Measurements from ENCODE around the gene BPGM. TPM values are rescaled to one million over a fixed set of nuclear protein-coding genes. Genes with fewer than 3 reads are reported as not detected.
"Not testable (repeated sequence)": the region's sequence is repeated elsewhere in the genome, so short reads cannot be mapped to it uniquely, and the experiment has no call there.

The BPGM gene
- total RNA-seq, 1 donor from 2014 or later = 9.1 TPM

DNA sequence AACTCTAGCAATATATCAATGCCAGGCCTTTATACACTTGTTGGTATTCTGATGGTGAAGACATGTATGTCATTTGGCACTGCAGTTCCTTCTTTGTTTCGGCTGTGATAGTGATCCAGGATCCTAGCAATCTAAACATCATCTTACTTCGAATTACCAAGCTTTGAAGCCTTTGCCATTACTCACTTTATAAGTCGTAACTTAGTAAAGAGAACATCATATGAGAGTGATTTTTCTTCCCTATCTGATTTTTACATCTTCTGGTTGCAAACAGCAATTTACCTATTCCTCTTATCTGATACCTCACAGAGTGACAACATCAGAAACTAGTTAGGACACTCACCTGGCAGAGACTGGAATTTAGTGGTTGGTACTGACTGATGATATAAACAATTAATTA, 7.6 kb upstream of the BPGM start:
- intact Hi-C loops (cut with DNase I) = no loop called here
- H3K4me1 ChIP-seq = no peaks in the 10 kb centered on the region
- TF ChIP-seq POLR2A (IDR thresholded peaks at IDR 0.05) = no peak
- TF ChIP-seq, protein P1, sequence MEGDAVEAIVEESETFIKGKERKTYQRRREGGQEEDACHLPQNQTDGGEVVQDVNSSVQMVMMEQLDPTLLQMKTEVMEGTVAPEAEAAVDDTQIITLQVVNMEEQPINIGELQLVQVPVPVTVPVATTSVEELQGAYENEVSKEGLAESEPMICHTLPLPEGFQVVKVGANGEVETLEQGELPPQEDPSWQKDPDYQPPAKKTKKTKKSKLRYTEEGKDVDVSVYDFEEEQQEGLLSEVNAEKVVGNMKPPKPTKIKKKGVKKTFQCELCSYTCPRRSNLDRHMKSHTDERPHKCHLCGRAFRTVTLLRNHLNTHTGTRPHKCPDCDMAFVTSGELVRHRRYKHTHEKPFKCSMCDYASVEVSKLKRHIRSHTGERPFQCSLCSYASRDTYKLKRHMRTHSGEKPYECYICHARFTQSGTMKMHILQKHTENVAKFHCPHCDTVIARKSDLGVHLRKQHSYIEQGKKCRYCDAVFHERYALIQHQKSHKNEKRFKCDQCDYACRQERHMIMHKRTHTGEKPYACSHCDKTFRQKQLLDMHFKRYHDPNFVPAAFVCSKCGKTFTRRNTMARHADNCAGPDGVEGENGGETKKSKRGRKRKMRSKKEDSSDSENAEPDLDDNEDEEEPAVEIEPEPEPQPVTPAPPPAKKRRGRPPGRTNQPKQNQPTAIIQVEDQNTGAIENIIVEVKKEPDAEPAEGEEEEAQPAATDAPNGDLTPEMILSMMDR (IDR thresholded peaks at IDR 0.05) = no peak
- no peak for TF ChIP-seq POLR2AphosphoS5 (IDR thresholded peaks at IDR 0.05; ENCODE audit: insufficient read depth in 1 of 2, low read depth in 1 of 2)

DNA sequence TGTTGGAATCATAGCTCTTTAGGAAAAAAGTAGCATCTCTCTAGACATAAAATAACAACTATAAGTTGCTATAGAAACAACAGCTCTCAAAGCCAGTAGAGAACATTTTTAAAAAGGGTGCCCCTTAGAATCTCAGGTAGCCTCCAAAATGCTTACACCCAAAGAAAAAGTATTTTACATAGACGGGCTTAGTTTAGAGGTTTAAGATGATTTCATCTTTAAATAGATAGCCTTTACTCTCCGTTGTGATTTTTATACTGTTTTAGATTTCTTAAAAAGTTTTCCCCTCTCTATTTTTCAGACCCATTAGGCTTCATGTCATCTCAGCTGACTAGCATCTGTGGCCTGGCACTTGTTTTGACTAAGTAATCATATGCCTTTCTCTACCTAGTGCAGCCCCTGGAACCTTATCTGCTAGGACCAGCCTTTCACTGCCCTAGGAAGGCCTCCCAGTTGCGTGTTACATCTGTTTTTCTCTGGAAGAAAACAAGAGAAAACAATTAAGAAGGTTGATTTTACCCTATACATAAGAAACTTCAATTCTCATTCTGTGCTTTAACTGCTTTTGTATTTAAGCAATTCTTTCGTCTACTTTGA, 6.9 kb upstream of the BPGM start:
- Histone ChIP-seq H3K4me3 (no peak overlapping the region), H3K27ac (no peak overlapping the region), H3K36me3 (no peaks in the 10 kb centered on the region), H3K9me3 (no peaks in the 10 kb centered on the region), H3K27me3 (no peaks in the 10 kb centered on the region), H3K4me1 (peaks cover under 1% of the 10 kb centered on the region)
- intact Hi-C loops (cut with DNase I) = no loop called here
- TF ChIP-seq POLR2AphosphoS5 (IDR thresholded peaks at IDR 0.05; ENCODE audit: insufficient read depth in 1 of 2, low read depth in 1 of 2) = no peak
- no peak for TF ChIP-seq POLR2A (IDR thresholded peaks at IDR 0.05)
- TF ChIP-seq, protein P1 (IDR thresholded peaks at IDR 0.05) = no peak
- no peak for DNase-seq (ENCODE audit: extremely low spot score in 2 of 2)

More for the DNA sequence above, 7.6 kb upstream of the BPGM start:
- no peak overlapping the region for H3K27ac ChIP-seq
- no peak for DNase-seq (ENCODE audit: extremely low spot score in 2 of 2)
- H3K27me3 ChIP-seq = no peaks in the 10 kb centered on the region
- no peaks in the 10 kb centered on the region for H3K36me3 ChIP-seq
- no peaks in the 10 kb centered on the region for H3K9me3 ChIP-seq
- no peak overlapping the region for H3K4me3 ChIP-seq

DNA sequence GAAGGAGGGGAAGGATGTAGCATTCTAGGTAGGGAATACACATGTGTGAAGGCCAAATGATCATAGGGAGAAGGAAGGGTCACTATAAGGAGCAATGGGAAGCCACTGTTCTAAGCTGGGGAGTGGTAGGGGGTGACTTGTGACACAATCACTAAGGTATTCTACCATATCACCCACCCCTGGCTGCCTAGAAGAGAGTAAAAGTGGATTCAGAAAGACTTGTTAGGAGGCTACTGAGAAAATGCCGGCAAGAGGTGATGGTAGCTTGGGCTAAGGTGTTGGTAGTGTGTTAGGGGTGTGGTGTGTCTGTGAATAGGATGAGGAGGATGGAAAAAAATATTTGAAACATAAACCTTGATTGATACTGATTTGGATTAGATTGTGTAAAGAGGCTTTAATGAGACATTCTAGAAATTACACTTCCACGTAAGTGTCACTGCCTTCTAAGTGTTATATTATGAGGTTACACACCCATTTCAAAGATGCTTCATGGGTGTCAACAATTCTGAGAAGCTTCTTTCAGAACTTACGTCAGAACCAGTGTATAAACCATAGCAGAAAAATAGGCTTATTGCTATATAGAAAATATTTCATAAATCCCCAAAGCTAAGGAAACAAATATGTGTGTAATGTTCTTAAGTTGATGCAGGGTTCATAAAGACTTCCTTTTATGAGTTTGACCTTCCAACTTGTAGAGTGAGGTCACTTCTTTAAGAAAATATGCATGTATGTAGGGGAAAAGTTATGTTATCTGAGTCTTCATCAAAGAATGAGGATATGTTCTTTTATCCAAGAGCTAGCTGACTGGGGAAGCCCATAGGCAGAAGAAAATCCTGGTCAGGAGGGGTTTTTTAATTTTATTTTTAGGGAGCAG, 5.6 kb upstream of the BPGM start:
- H3K4me3 ChIP-seq = no peak overlapping the region
- no peaks in the 10 kb centered on the region for H3K9me3 ChIP-seq
- no peaks in the 10 kb centered on the region for H3K27me3 ChIP-seq
- TF ChIP-seq, protein P1 (IDR thresholded peaks at IDR 0.05) = no peak
- no peak for TF ChIP-seq POLR2A (IDR thresholded peaks at IDR 0.05)
- TF ChIP-seq POLR2AphosphoS5 (IDR thresholded peaks at IDR 0.05; ENCODE audit: insufficient read depth in 1 of 2, low read depth in 1 of 2) = no peak
- H3K4me1 ChIP-seq = peaks cover 11% of the 10 kb centered on the region
- H3K27ac ChIP-seq = no peak overlapping the region
- no peaks in the 10 kb centered on the region for H3K36me3 ChIP-seq
- intact Hi-C loops (cut with DNase I) = no loop called here
- no peak for DNase-seq (ENCODE audit: extremely low spot score in 2 of 2)

- H3K4me3 ChIP-seq; DNase-seq (ENCODE audit: extremely low spot score in 2 of 2); H3K27ac ChIP-seq; H3K36me3 ChIP-seq; H3K27me3 ChIP-seq; H3K9me3 ChIP-seq; intact Hi-C loops (cut with DNase I): not testable (repeated sequence)
- peaks cover 11% of the 10 kb centered on the region for H3K4me1 ChIP-seq
These were observed 4.7 kb upstream of the BPGM start for GRCh38 chr7:134641981-134642380.

GRCh38 chr7:134643131-134643530, 3.5 kb upstream of the BPGM start:
- intact Hi-C loops (cut with DNase I) = no loop called here
- peaks cover 18% of the 10 kb centered on the region for H3K4me1 ChIP-seq
- no peak overlapping the region for H3K27ac ChIP-seq
- no peak for DNase-seq (ENCODE audit: extremely low spot score in 2 of 2)
- no peaks in the 10 kb centered on the region for H3K27me3 ChIP-seq
- H3K4me3 ChIP-seq = no peak overlapping the region
- H3K36me3 ChIP-seq = no peaks in the 10 kb centered on the region
- no peaks in the 10 kb centered on the region for H3K9me3 ChIP-seq
- TF ChIP-seq POLR2AphosphoS5 (IDR thresholded peaks at IDR 0.05; ENCODE audit: insufficient read depth in 1 of 2, low read depth in 1 of 2) (no peak), POLR2A (IDR thresholded peaks at IDR 0.05) (no peak)
- TF ChIP-seq, protein P1 (IDR thresholded peaks at IDR 0.05) = no peak
